ENCODE measurements around the gene TRH. TPM values are rescaled to one million over a fixed set of nuclear protein-coding genes. Genes with fewer than 3 reads are reported as not detected.

Gene TRH
- total RNA-seq, 2 donors from 2014 or later = 0.22 to 0.29 TPM

- Mint-ChIP-seq H3K9me3 (no peaks in the 10 kb centered on the region), H3K4me3 (no peak overlapping the region), H3K36me3 (ENCODE audit: low read depth) (no peaks in the 10 kb centered on the region), H3K27ac (no peak overlapping the region), H3K27me3 (ENCODE audit: insufficient read depth) (peaks cover 44% of the 10 kb centered on the region), H3K4me1 (peaks cover 7% of the 10 kb centered on the region)
- 47 to 72% methylated on average over 6 of the region's 6 CpGs for WGBS, 2 experiments (ENCODE audit: insufficient coverage in 1 of 2, insufficient read length in 1 of 2)
- H3K27me3 ChIP-seq (ENCODE audit: control insufficient read depth, insufficient read depth, low read length, poor library complexity, severe bottlenecking) = peaks cover 5% of the 10 kb centered on the region
- no peaks in the 10 kb centered on the region for H3K9me3 ChIP-seq (ENCODE audit: control insufficient read depth, low read length)
- H3K4me3 ChIP-seq (ENCODE audit: low read length) = no peak overlapping the region
- no peak for DNase-seq
- no peaks in the 10 kb centered on the region for H3K36me3 ChIP-seq (ENCODE audit: control insufficient read depth, insufficient read depth, low read length)
- no peak overlapping the region for H3K27ac ChIP-seq (ENCODE audit: low read depth, low read length)
- H3K4me1 ChIP-seq (ENCODE audit: control insufficient read depth, insufficient read depth, low read length) = no peaks in the 10 kb centered on the region
- no peak overlapping the region for H3K9ac ChIP-seq (ENCODE audit: extremely low read depth, low read length, poor library complexity, severe bottlenecking)
- TF ChIP-seq, protein P1, sequence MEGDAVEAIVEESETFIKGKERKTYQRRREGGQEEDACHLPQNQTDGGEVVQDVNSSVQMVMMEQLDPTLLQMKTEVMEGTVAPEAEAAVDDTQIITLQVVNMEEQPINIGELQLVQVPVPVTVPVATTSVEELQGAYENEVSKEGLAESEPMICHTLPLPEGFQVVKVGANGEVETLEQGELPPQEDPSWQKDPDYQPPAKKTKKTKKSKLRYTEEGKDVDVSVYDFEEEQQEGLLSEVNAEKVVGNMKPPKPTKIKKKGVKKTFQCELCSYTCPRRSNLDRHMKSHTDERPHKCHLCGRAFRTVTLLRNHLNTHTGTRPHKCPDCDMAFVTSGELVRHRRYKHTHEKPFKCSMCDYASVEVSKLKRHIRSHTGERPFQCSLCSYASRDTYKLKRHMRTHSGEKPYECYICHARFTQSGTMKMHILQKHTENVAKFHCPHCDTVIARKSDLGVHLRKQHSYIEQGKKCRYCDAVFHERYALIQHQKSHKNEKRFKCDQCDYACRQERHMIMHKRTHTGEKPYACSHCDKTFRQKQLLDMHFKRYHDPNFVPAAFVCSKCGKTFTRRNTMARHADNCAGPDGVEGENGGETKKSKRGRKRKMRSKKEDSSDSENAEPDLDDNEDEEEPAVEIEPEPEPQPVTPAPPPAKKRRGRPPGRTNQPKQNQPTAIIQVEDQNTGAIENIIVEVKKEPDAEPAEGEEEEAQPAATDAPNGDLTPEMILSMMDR (conservative IDR thresholded peaks at IDR 0.05) = no peak
Measured at GRCh38 chr3:129989414-129989813, 14.9 kb downstream of the TRH start.

DNA sequence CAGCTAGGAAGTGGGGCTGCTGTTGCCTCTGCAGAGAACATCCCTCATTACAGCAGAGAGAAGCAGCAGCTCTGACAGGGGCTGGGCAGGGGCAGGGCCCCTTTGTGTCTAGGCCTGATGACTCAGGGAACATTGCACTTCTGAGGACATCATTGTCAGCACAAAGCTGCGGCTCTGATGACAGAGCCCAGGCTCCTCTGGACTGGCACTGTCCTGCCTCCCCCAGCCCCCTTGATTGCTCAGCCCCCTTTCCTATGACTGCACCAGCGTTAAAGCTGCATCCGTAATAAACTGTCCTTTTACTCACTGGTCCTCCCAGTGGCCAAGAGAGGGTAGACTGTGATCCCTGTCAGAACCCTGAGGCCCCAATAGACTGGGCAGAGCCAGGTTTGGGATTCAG is 18.3 kb downstream of the TRH start:
- Mint-ChIP-seq H3K36me3 (ENCODE audit: low read depth) (no peaks in the 10 kb centered on the region), H3K4me1 (peaks cover 7% of the 10 kb centered on the region), H3K27me3 (ENCODE audit: insufficient read depth) (peaks cover 61% of the 10 kb centered on the region), H3K27ac (no peak overlapping the region), H3K4me3 (no peak overlapping the region), H3K9me3 (no peaks in the 10 kb centered on the region)
- Histone ChIP-seq H3K9ac (ENCODE audit: extremely low read depth, low read length, poor library complexity, severe bottlenecking) (no peak overlapping the region), H3K27me3 (ENCODE audit: control insufficient read depth, insufficient read depth, low read length, poor library complexity, severe bottlenecking) (peaks cover 5% of the 10 kb centered on the region), H3K36me3 (ENCODE audit: control insufficient read depth, insufficient read depth, low read length) (no peaks in the 10 kb centered on the region), H3K4me1 (ENCODE audit: control insufficient read depth, insufficient read depth, low read length) (no peaks in the 10 kb centered on the region), H3K27ac (ENCODE audit: low read depth, low read length) (no peak overlapping the region), H3K9me3 (ENCODE audit: control insufficient read depth, low read length) (no peaks in the 10 kb centered on the region), H3K4me3 (ENCODE audit: low read length) (no peak overlapping the region)
- DNase-seq = peak; percentile 72
- TF ChIP-seq, protein P1 (conservative IDR thresholded peaks at IDR 0.05) = peak; percentile 69
- WGBS, 2 experiments (ENCODE audit: insufficient coverage in 1 of 2, insufficient read length in 1 of 2) = 17 to 40% methylated on average over 2 to 3 of the region's 3 CpGs

DNA sequence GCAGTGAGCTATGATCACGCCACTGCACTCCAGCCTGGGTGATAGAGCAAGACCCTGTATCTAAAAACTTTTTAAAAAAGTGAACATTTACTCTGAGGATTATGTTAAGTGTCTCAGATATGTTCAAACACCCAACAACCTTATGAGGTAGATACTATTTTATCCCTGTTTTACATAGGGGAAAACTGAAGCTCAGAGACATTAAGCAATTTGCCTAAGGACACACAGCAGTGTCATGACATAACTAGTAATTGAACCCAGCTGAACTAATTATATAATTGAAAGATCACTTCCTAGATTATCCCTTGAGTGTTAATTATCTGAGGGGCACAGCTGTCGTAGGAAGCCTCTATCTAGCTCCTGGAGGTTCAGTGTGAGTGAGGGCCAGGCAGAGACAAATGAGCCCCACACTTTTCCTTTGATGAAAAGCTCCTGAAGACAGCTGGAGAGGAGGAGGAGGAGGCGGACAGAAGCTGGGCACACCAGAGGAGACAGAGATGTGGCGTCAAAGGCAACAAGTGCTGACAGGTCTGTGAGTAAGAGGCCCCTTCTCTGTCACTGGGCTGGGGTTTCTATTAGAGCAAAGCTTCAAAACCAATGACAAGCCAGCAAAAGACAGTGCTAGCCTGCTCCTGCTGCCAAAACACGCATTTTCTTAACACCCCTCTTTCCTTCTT is 20.5 kb downstream of the TRH start:
- TF ChIP-seq, protein P1 (conservative IDR thresholded peaks at IDR 0.05) = no peak
- no peak for DNase-seq
- H3K36me3 ChIP-seq (ENCODE audit: control insufficient read depth, insufficient read depth, low read length) = no peaks in the 10 kb centered on the region
- Mint-ChIP-seq H3K4me1 (peaks cover 7% of the 10 kb centered on the region), H3K9me3 (no peaks in the 10 kb centered on the region), H3K27me3 (ENCODE audit: insufficient read depth) (peaks cover 64% of the 10 kb centered on the region), H3K27ac (no peak overlapping the region), H3K36me3 (ENCODE audit: low read depth) (no peaks in the 10 kb centered on the region), H3K4me3 (no peak overlapping the region)
- no peak overlapping the region for H3K27ac ChIP-seq (ENCODE audit: low read depth, low read length)
- 66 to 82% methylated on average over 3 to 5 of the region's 5 CpGs for WGBS, 2 experiments (ENCODE audit: insufficient coverage in 1 of 2, insufficient read length in 1 of 2)
- no peaks in the 10 kb centered on the region for H3K9me3 ChIP-seq (ENCODE audit: control insufficient read depth, low read length)
- no peaks in the 10 kb centered on the region for H3K4me1 ChIP-seq (ENCODE audit: control insufficient read depth, insufficient read depth, low read length)
- no peak overlapping the region for H3K4me3 ChIP-seq (ENCODE audit: low read length)
- H3K9ac ChIP-seq (ENCODE audit: extremely low read depth, low read length, poor library complexity, severe bottlenecking) = no peak overlapping the region
- peaks cover 5% of the 10 kb centered on the region for H3K27me3 ChIP-seq (ENCODE audit: control insufficient read depth, insufficient read depth, low read length, poor library complexity, severe bottlenecking)
